Glomerular endothelial cell (primary cell): Measurements from ENCODE around the gene KLF1. TPM values are rescaled to one million over a fixed set of nuclear protein-coding genes. Genes with fewer than 3 reads are reported as not detected.
"Not testable (repeated sequence)": the region's sequence is repeated elsewhere in the genome, so short reads cannot be mapped to it uniquely, and the experiment has no call there.

ENCODE experiments used
- DNase-seq: peaks from one replicate; pipeline ENCODE4 v3.0.0-alpha.2; 2011; ENCODE audit warnings: low read depth, low spot score; ENCODE audit errors: extremely low read depth
- total RNA-seq: library from RNA; depleted of rRNA; stranded (reverse); fragments of >200 nt; gene quantifications from 2 replicates; pipeline ENCODE4 v1.2.3, GENCODE V29; 2015

Gene KLF1
- total RNA-seq, 1 donor from 2014 or later: not detected

GRCh38 chr19:12868540-12869112 is 18.4 kb downstream of the KLF1 start:
- DNase-seq: no peak

GRCh38 chr19:12867120-12868099 is 19.6 kb downstream of the KLF1 start:
- DNase-seq: no peak

- DNase-seq: no peak
Measured at GRCh38 chr19:12866416-12867119, 20.4 kb downstream of the KLF1 start.

GRCh38 chr19:12865746-12866415 is 21.1 kb downstream of the KLF1 start:
- no peak for DNase-seq

GRCh38 chr19:12864721-12865715 is 22.0 kb downstream of the KLF1 start:
- no peak for DNase-seq

GRCh38 chr19:12864143-12864542 is 22.9 kb downstream of the KLF1 start:
- DNase-seq: no peak

- no peak for DNase-seq
Measured at GRCh38 chr19:12859546-12859945, 27.5 kb downstream of the KLF1 start.

- DNase-seq: no peak
Measured at GRCh38 chr19:12858041-12858928, 28.7 kb downstream of the KLF1 start.

GRCh38 chr19:12856653-12857052 is 30.3 kb downstream of the KLF1 start:
- no peak for DNase-seq

GRCh38 chr19:12847159-12848139 is 39.6 kb downstream of the KLF1 start:
- no peak for DNase-seq

- DNase-seq: not testable (repeated sequence)
Measured at GRCh38 chr19:12846613-12847012, 40.4 kb downstream of the KLF1 start.

- no peak for DNase-seq
Measured at GRCh38 chr19:12843999-12844732, 42.8 kb downstream of the KLF1 start.

GRCh38 chr19:12843328-12843727 is 43.7 kb downstream of the KLF1 start:
- no peak for DNase-seq

GRCh38 chr19:12842511-12842910 is 44.5 kb downstream of the KLF1 start:
- no peak for DNase-seq

GRCh38 chr19:12841094-12841493 is 45.9 kb downstream of the KLF1 start:
- no peak for DNase-seq

GRCh38 chr19:12840091-12841079 is 46.6 kb downstream of the KLF1 start:
- no peak for DNase-seq
